ENCODE results near the gene TMC1. TPM values are rescaled to one million over a fixed set of nuclear protein-coding genes. Genes with fewer than 3 reads are reported as not detected.

The TMC1 gene
- total and polyA plus RNA-seq, 2 of the 8 experiments (the other 6 are each of a cell fraction or from before 2014, with no cell fraction given), result 0.95 to 0.98 TPM

DNA sequence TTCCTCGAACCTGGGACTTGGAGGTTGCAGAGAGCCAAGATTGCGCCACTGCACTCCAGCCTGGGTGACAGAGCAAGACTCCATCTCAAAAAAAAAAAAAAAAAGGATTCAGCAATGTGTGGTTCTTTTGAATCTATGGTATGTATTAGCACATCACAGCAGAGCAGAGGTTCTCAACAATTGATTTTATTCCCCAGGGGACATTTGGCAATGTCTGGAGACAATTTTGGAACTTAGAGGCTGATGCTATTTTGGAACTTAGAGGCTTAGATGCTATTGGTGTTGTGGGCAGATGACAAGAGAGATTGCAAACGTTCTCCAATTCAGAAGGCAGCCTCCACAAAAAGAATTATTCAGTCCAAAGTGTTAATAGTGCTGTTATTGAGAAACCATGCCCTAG lies 115.2 kb downstream of the TMC1 start:
- 90% methylated on average over 3 of the region's 3 CpGs; no CpG with 5 or more reads in 1 of the 2 experiments for WGBS, 2 experiments (ENCODE audit: extremely low coverage in 1 of 2, insufficient coverage in 1 of 2, insufficient read length in 1 of 2, insufficient replicate concordance in 2 of 2, low coverage in 1 of 2, low lambda C conversion rate in 2 of 2, missing lambda C conversion rate in 1 of 2)
- CTCF ChIA-PET (ENCODE audit: partially characterized antibody), result interaction anchor here (0.8 kb wide), 1 partner anchor 294 kb away, joined by 3 read pairs; no protein-coding TSS in a partner anchor
- POLR2A ChIA-PET (ENCODE audit: partially characterized antibody), result no interaction called here

More for the DNA sequence above, 115.2 kb downstream of the TMC1 start:
- no peaks in the 10 kb centered on the region for H4K20me1 ChIP-seq (replicated peaks in 1 of 2; ENCODE audit: control insufficient read depth in 1 of 2, insufficient read depth in 2 of 2, low read length in 2 of 2)
- no peaks in the 10 kb centered on the region for H3K27me3 ChIP-seq (replicated peaks in 1 of 4; ENCODE audit: control insufficient read depth in 3 of 4, extremely low read depth in 1 of 4, insufficient read depth in 3 of 4, low read length in 3 of 4)
- H2BK120ac ChIP-seq (replicated peaks; ENCODE audit: low read depth, low read length), result peak overlapping the region; percentile 28
- no peaks in the 10 kb centered on the region for H3K79me1 ChIP-seq (ENCODE audit: low read depth, low read length)
- no peak overlapping the region for H3K9ac ChIP-seq (replicated peaks in 1 of 4; ENCODE audit: extremely low read depth in 1 of 4, low read depth in 3 of 4, low read length in 3 of 4)
- no peak overlapping the region for H2BK15ac ChIP-seq (ENCODE audit: low read length)
- H3K4me2 ChIP-seq (ENCODE audit: insufficient read depth in 1 of 2, low read depth in 2 of 2, low read length in 2 of 2), result no peak overlapping the region
- FAIRE-seq (no peak), DNase-seq (ENCODE audit: low read depth in 1 of 2, low spot score in 2 of 2) (no peak)
- H3K56ac ChIP-seq (replicated peaks; ENCODE audit: insufficient read length, low read depth, low read length), result no peak overlapping the region
- H2AK5ac ChIP-seq (ENCODE audit: low read depth, low read length), result no peak overlapping the region
- H2BK20ac ChIP-seq (ENCODE audit: low read length), result no peak overlapping the region
- no peak overlapping the region for H4K91ac ChIP-seq (replicated peaks; ENCODE audit: insufficient read length, low read length)
- no peak overlapping the region for H3K27ac ChIP-seq (ENCODE audit: low read depth, low read length)
- H2BK5ac ChIP-seq (ENCODE audit: low read depth, low read length), result no peak overlapping the region
- no peak overlapping the region for H3K14ac ChIP-seq (ENCODE audit: insufficient read length)
- H3K79me2 ChIP-seq (ENCODE audit: control insufficient read depth in 1 of 2, insufficient read depth in 2 of 2, low read length in 2 of 2), result no peaks in the 10 kb centered on the region
- peaks cover 0 to 7% (median 0%) of the 10 kb centered on the region in 4 experiments; a peak in 2 of 8 replicates for H3K36me3 ChIP-seq (ENCODE audit: control insufficient read depth in 2 of 4, insufficient read depth in 4 of 4, low read length in 3 of 4)
- H3K4me3 ChIP-seq (ENCODE audit: extremely low read depth in 1 of 4, insufficient read depth in 2 of 4, low read depth in 3 of 4, low read length in 4 of 4), result no peak overlapping the region
- no peak overlapping the region for H4K8ac ChIP-seq (ENCODE audit: extremely low read depth, insufficient read depth, low read length)
- no peaks in the 10 kb centered on the region for H3K23me2 ChIP-seq (ENCODE audit: low read depth, low read length)
- H4K5ac ChIP-seq (ENCODE audit: insufficient read length, low read depth, low read length), result no peak overlapping the region
- H2AFZ ChIP-seq (ENCODE audit: low read length), result no peak overlapping the region
- H3K23ac ChIP-seq (ENCODE audit: insufficient read length), result no peak overlapping the region
- H2BK12ac ChIP-seq (ENCODE audit: low read depth, low read length), result no peak overlapping the region
- TF ChIP-seq SP4 (IDR thresholded peaks at IDR 0.05; ENCODE audit: low read length), result no peak
- peaks cover 0 to 5% (median 3%) of the 10 kb centered on the region in 4 experiments; a peak in 2 of 7 replicates for H3K4me1 ChIP-seq (replicated peaks in 1 of 4; ENCODE audit: control insufficient read depth in 3 of 4, insufficient read depth in 4 of 4, low read length in 3 of 4)
- peaks cover 17 to 18% of the 10 kb centered on the region in 2 experiments for H3K9me3 ChIP-seq (ENCODE audit: insufficient read depth in 2 of 2, low read depth in 1 of 2, low read length in 1 of 2)
- no peak overlapping the region for H3K4ac ChIP-seq (replicated peaks; ENCODE audit: insufficient read length, low read depth, low read length)
- H3K18ac ChIP-seq (ENCODE audit: extremely low read depth, low read length), result no peak overlapping the region

All from H1 (cell line).